Natural killer cell (primary cell): ENCODE measurements around the gene SASS6. TPM values are rescaled to one million over a fixed set of nuclear protein-coding genes. Genes with fewer than 3 reads are reported as not detected.

Experiments used
- ATAC-seq, 3 donors: fragments of 150-1000 bp in 2 of 3; fragments of 200-7000 bp in 1 of 3; cut with Tn5 transposase; 1 replicate in 1 of 3; 2 replicates in 2 of 3; pipeline ENCODE4 v1.10.0; 2021; ENCODE audit warnings: mild to moderate bottlenecking in 2 of 3, moderate library complexity in 2 of 3
- DNase-seq, 2 donors: peaks; one replicate each; pipeline versions ENCODE4 v3.0.0 to v3.0.0-alpha.2; 2013 to 2021; ENCODE audit warnings: mixed read lengths in 1 of 2
- H3K27ac ChIP-seq: one replicate; pipeline ENCODE4 v1.5.1; 2013; ENCODE audit warnings: mild to moderate bottlenecking, low read length
- H3K27me3 ChIP-seq: one replicate; pipeline ENCODE4 v1.6.1; 2013; ENCODE audit warnings: low read length; ENCODE audit not compliant: control insufficient read depth, insufficient read depth
- H3K36me3 ChIP-seq: one replicate; pipeline ENCODE4 v1.6.1; 2013; ENCODE audit warnings: low read length; ENCODE audit not compliant: control insufficient read depth, insufficient read depth
- H3K4me1 ChIP-seq: one replicate; pipeline ENCODE4 v1.6.1; 2013; ENCODE audit warnings: low read length; ENCODE audit not compliant: control insufficient read depth, insufficient read depth
- H3K4me3 ChIP-seq: one replicate; pipeline ENCODE4 v1.5.1; 2013; ENCODE audit warnings: low read length
- H3K9me3 ChIP-seq: one replicate; pipeline ENCODE4 v1.6.1; 2013; ENCODE audit warnings: low read length; ENCODE audit not compliant: control insufficient read depth, insufficient read depth
- H3K27ac Mint-ChIP-seq, 2 donors: one replicate each; pipeline ENCODE4 v1.8.0; 2022; ENCODE audit warnings: mild to moderate bottlenecking in 2 of 2, mixed read lengths in 2 of 2, moderate library complexity in 1 of 2
- H3K27me3 Mint-ChIP-seq, 2 donors: one replicate each; pipeline ENCODE4 v1.8.0; 2022; ENCODE audit warnings: low read depth in 2 of 2, mixed read lengths in 2 of 2
- H3K36me3 Mint-ChIP-seq: one replicate; pipeline ENCODE4 v1.8.0; 2022; ENCODE audit warnings: mixed read lengths
- H3K4me1 Mint-ChIP-seq, 2 donors: one replicate each; pipeline ENCODE4 v1.8.0; 2022; ENCODE audit warnings: mixed read lengths in 2 of 2
- H3K4me3 Mint-ChIP-seq: one replicate; pipeline ENCODE4 v1.8.0; 2022; ENCODE audit warnings: mild to moderate bottlenecking, moderate library complexity, mixed read lengths
- H3K9me3 Mint-ChIP-seq, 2 donors: one replicate each; pipeline ENCODE4 v1.8.0; 2022; ENCODE audit warnings: mixed read lengths in 2 of 2
- WGBS: methylation state at CpG from one replicate; pipeline ENCODE4 v1.1.7; 2013; ENCODE audit warnings: missing lambda C conversion rate; ENCODE audit not compliant: insufficient coverage; 5-methylcytosine and 5-hydroxymethylcytosine counted together
- intact Hi-C: fragments of 100-400 bp; cut with micrococcal nuclease; formaldehyde crosslinking; loops from one replicate; pipeline ENCODE4 v1.14.2; 2022
- total RNA-seq, 4 donors: library from RNA; stranded (reverse); fragments of 120-200 nt in 1 of 4; gene quantifications; one replicate each; pipeline versions ENCODE4 v1.2.3 to v1.2.4, GENCODE V29; 2013 to 2022
- TF ChIP-seq, protein P1 (sequence below): fragments of 200-600 bp; IDR thresholded peaks from one replicate; pipeline ENCODE4 v1.8.0; 2022; ENCODE audit warnings: antibody characterized with exemption

SASS6 gene
- total RNA-seq, 3 donors from 2014 or later (not counting 1 experiment from before 2014, with no cell fraction given): 5.3 to 6.2 (median 5.6) TPM

- Histone ChIP-seq H3K27ac (no peak overlapping the region), H3K27me3 (no peaks in the 10 kb centered on the region), H3K36me3 (peaks cover 95% of the 10 kb centered on the region), H3K4me1 (no peaks in the 10 kb centered on the region), H3K4me3 (no peak overlapping the region), H3K9me3 (no peaks in the 10 kb centered on the region)
- WGBS: 100% methylated on average over 3 of the region's 3 CpGs
- intact Hi-C loops: no loop called here
- H3K27ac Mint-ChIP-seq: no peak overlapping the region
- DNase-seq (no peak), ATAC-seq (no peak)
- H3K9me3 Mint-ChIP-seq: no peaks in the 10 kb centered on the region
- TF ChIP-seq, protein P1, sequence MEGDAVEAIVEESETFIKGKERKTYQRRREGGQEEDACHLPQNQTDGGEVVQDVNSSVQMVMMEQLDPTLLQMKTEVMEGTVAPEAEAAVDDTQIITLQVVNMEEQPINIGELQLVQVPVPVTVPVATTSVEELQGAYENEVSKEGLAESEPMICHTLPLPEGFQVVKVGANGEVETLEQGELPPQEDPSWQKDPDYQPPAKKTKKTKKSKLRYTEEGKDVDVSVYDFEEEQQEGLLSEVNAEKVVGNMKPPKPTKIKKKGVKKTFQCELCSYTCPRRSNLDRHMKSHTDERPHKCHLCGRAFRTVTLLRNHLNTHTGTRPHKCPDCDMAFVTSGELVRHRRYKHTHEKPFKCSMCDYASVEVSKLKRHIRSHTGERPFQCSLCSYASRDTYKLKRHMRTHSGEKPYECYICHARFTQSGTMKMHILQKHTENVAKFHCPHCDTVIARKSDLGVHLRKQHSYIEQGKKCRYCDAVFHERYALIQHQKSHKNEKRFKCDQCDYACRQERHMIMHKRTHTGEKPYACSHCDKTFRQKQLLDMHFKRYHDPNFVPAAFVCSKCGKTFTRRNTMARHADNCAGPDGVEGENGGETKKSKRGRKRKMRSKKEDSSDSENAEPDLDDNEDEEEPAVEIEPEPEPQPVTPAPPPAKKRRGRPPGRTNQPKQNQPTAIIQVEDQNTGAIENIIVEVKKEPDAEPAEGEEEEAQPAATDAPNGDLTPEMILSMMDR: no peak
- H3K4me1 Mint-ChIP-seq: peaks cover 0 to 12% of the 10 kb centered on the region in 2 donors
- peaks cover 41% of the 10 kb centered on the region for H3K36me3 Mint-ChIP-seq
- no peak overlapping the region for H3K4me3 Mint-ChIP-seq
- no peaks in the 10 kb centered on the region for H3K27me3 Mint-ChIP-seq
Measured at GRCh38 chr1:100145116-100145515, 12.4 kb upstream of the SASS6 start.

- Mint-ChIP-seq H3K36me3 (peaks cover 53% of the 10 kb centered on the region), H3K9me3 (no peaks in the 10 kb centered on the region), H3K4me3 (no peak overlapping the region), H3K4me1 (peaks cover 0 to 12% of the 10 kb centered on the region in 2 donors), H3K27me3 (no peaks in the 10 kb centered on the region), H3K27ac (peak overlapping the region in 1 of 2 donors; percentile 43)
- WGBS: 96% methylated on average over 3 of the region's 3 CpGs
- TF ChIP-seq, protein P1: no peak
- Histone ChIP-seq H3K27me3 (no peaks in the 10 kb centered on the region), H3K27ac (no peak overlapping the region), H3K9me3 (no peaks in the 10 kb centered on the region), H3K36me3 (peaks cover 95% of the 10 kb centered on the region), H3K4me3 (no peak overlapping the region), H3K4me1 (no peaks in the 10 kb centered on the region)
- no peak for DNase-seq
- intact Hi-C loops: no loop called here
- no peak for ATAC-seq
Measured at GRCh38 chr1:100142343-100142742, 9.6 kb upstream of the SASS6 start.

- TF ChIP-seq, protein P1: no peak
- Mint-ChIP-seq H3K36me3 (peaks cover 51% of the 10 kb centered on the region), H3K27ac (no peak overlapping the region), H3K4me3 (no peak overlapping the region), H3K4me1 (peaks cover 0 to 12% of the 10 kb centered on the region in 2 donors), H3K9me3 (no peaks in the 10 kb centered on the region), H3K27me3 (no peaks in the 10 kb centered on the region)
- Histone ChIP-seq H3K4me1 (no peaks in the 10 kb centered on the region), H3K27ac (no peak overlapping the region), H3K9me3 (no peaks in the 10 kb centered on the region), H3K4me3 (no peak overlapping the region), H3K36me3 (peaks cover 98% of the 10 kb centered on the region), H3K27me3 (no peaks in the 10 kb centered on the region)
- 98% methylated on average over 4 of the region's 4 CpGs for WGBS
- ATAC-seq (no peak), DNase-seq (no peak)
- intact Hi-C loops: no loop called here
Measured at GRCh38 chr1:100141192-100141591, 8.5 kb upstream of the SASS6 start.

DNA sequence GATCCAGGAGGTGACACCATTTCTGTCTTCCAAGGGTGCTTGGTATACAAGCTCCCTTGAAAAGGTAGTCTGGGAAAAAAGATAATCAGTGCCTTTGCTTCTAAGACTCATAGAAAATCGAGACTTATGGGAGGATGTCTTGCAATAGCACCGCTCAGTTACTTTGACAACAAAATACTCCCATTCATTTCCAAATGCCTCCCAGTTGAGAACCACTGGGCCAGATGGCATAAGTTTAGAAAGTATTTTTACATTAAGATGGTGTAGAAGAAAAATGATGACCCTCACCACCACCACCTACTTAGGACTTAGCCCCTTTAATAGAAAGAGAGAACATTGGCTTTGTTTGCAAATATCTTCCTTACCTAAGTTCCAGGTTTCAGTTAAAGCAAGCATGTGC, 4.9 kb upstream of the SASS6 start:
- Histone ChIP-seq H3K27me3 (no peaks in the 10 kb centered on the region), H3K27ac (no peak overlapping the region), H3K4me1 (peaks cover 5% of the 10 kb centered on the region), H3K9me3 (no peaks in the 10 kb centered on the region), H3K4me3 (no peak overlapping the region), H3K36me3 (peaks cover 62% of the 10 kb centered on the region)
- H3K27me3 Mint-ChIP-seq: no peaks in the 10 kb centered on the region
- intact Hi-C loops: no loop called here
- TF ChIP-seq, protein P1: no peak
- ATAC-seq: no peak
- peaks cover 31% of the 10 kb centered on the region for H3K36me3 Mint-ChIP-seq
- peaks cover 9 to 26% of the 10 kb centered on the region in 2 donors for H3K4me1 Mint-ChIP-seq
- no peak overlapping the region for H3K27ac Mint-ChIP-seq
- no peak for DNase-seq
- no CpG with 5 or more reads among the region's 2 CpGs for WGBS
- no peak overlapping the region for H3K4me3 Mint-ChIP-seq
- no peaks in the 10 kb centered on the region for H3K9me3 Mint-ChIP-seq
